Transverse colon (tissue), 4 donors: ENCODE results near the gene TUBB2B.
A peak's percentile ranks its signal among the peaks of the same experiment; 100 is the strongest.

Experiments used
- CTCF ChIP-seq, 5 experiments: fragments of 200-600 bp in 3 of 5; fragments of 450-650 bp in 2 of 5; sonication (generic) in 3 of 5; IDR thresholded peaks; 1 replicate in 2 of 5; 2 replicates in 3 of 5; pipeline ENCODE4 v1.5.1; 2016 to 2017; ENCODE audit warnings: antibody characterized with exemption in 5 of 5, inconsistent platforms in 3 of 5, mild to moderate bottlenecking in 2 of 5, moderate library complexity in 1 of 5
- EP300 ChIP-seq: sonication (generic); formaldehyde crosslinking; IDR thresholded peaks from one replicate; pipeline ENCODE4 v1.6.1; 2017; ENCODE audit warnings: antibody characterized with exemption, low read depth
- POLR2A ChIP-seq: fragments of 450-650 bp; IDR thresholded peaks from one replicate; pipeline ENCODE4 v1.6.1; 2016; ENCODE audit warnings: antibody characterized with exemption, mild to moderate bottlenecking, moderate library complexity
- POLR2AphosphoS5 ChIP-seq, 3 donors: sonication (generic); formaldehyde crosslinking; IDR thresholded peaks; one replicate each; pipeline ENCODE4 v1.6.1; 2016; ENCODE audit warnings: antibody characterized with exemption in 3 of 3

- TF ChIP-seq POLR2A, result no peak
- no peak for TF ChIP-seq CTCF (IDR thresholded peaks at IDR 0.05)
- TF ChIP-seq POLR2AphosphoS5 (IDR thresholded peaks at IDR 0.05), result peak in 1 of 3 donors; percentile 10
- no peak for TF ChIP-seq EP300
These were observed 1.5 kb upstream of the TUBB2B start for GRCh38 chr6:3228771-3229565.
